PC-3 (cell line): Measurements from ENCODE around the gene OXGR1. TPM values are rescaled to one million over a fixed set of nuclear protein-coding genes. Genes with fewer than 3 reads are reported as not detected.

Source experiments
- ATAC-seq: fragments of 200-7000 bp; cut with Tn5 transposase; 2 replicates; pipeline ENCODE4 v1.9.1; 2020; ENCODE audit warnings: mild to moderate bottlenecking, moderate library complexity
- BruUV-seq: library from RNA; stranded (reverse); fragments of 400-500 nt; replicated peaks from 2 replicates; lab custom pipeline; 2021; lab: Mats Ljungman, UMichigan
- CTCF ChIA-PET: fragments of 300-600 bp; sonication (Branson Sonifier 250); formaldehyde crosslinking; loops from one replicate; lab custom pipeline; 2022; ENCODE audit warnings: antibody characterized with exemption; lab: Charles Lee
- POLR2A ChIA-PET: fragments of 300-600 bp; sonication (Branson Sonifier 250); formaldehyde crosslinking; loops from one replicate; lab custom pipeline; 2022; ENCODE audit warnings: antibody characterized with exemption; ENCODE audit not compliant: unreplicated experiment; lab: Charles Lee
- DNase-seq: peaks from one replicate; pipeline ENCODE4 v3.0.0-alpha.2; 2015
- H2AFZ ChIP-seq: fragments of 300-600 bp; sonication (generic); 2 replicates; pipeline ENCODE4 v1.6.0; 2016; ENCODE audit warnings: antibody characterized with exemption, low read length
- H3F3A ChIP-seq: fragments of 300-600 bp; sonication (generic); one replicate; pipeline ENCODE4 v1.6.0; 2017; ENCODE audit warnings: antibody characterized with exemption, low read length, control low read depth, mild to moderate bottlenecking; ENCODE audit not compliant: unreplicated experiment
- H3K27ac ChIP-seq: fragments of 300-600 bp; sonication (generic); 2 replicates; pipeline ENCODE4 v1.5.1; 2016; ENCODE audit warnings: mild to moderate bottlenecking, low read length
- H3K27me3 ChIP-seq: fragments of 300-600 bp; sonication (generic); 2 replicates; pipeline ENCODE4 v1.6.1; 2016; ENCODE audit warnings: low read length, mixed read lengths
- H3K36me3 ChIP-seq: fragments of 300-600 bp; sonication (generic); 2 replicates; pipeline ENCODE4 v1.6.1; 2016; ENCODE audit warnings: low read depth, mixed run types, low read length, mixed read lengths
- H3K4me1 ChIP-seq: fragments of 300-600 bp; sonication (generic); 2 replicates; pipeline ENCODE4 v1.5.1; 2016; ENCODE audit warnings: low read length; ENCODE audit not compliant: insufficient read depth
- H3K4me2 ChIP-seq: fragments of 300-600 bp; sonication (generic); 2 replicates; pipeline ENCODE4 v1.6.0; 2016; ENCODE audit warnings: low read length
- H3K4me3 ChIP-seq: fragments of 300-600 bp; sonication (generic); 2 replicates; pipeline ENCODE4 v1.5.1; 2016; ENCODE audit warnings: mild to moderate bottlenecking, low read length, mixed read lengths
- H3K79me2 ChIP-seq: fragments of 300-600 bp; sonication (generic); 2 replicates; pipeline ENCODE4 v1.6.1; 2017; ENCODE audit warnings: low read length, mixed read lengths
- H3K9ac ChIP-seq: fragments of 300-600 bp; sonication (generic); 2 replicates; pipeline ENCODE4 v1.6.0; 2016; ENCODE audit warnings: mild to moderate bottlenecking, low read length
- H3K9me2 ChIP-seq: fragments of 300-600 bp; sonication (generic); replicated peaks from 2 replicates; pipeline ENCODE4 v1.6.1; 2016; ENCODE audit warnings: mixed run types, low read length, mixed read lengths
- H3K9me3 ChIP-seq: fragments of 300-600 bp; sonication (generic); 2 replicates; pipeline ENCODE4 v1.6.1; 2016; ENCODE audit warnings: low read length, mixed read lengths
- H4K20me1 ChIP-seq: fragments of 300-600 bp; sonication (generic); 2 replicates; pipeline ENCODE4 v1.6.1; 2016; ENCODE audit warnings: low read length, mixed read lengths
- EZH2 ChIP-seq: fragments of 300-600 bp; sonication (generic); IDR thresholded peaks from one replicate; pipeline ENCODE4 v1.6.1; 2017; ENCODE audit warnings: antibody characterized with exemption, mild to moderate bottlenecking, low read length; ENCODE audit not compliant: unreplicated experiment
- EZH2phosphoT487 ChIP-seq: fragments of 300-600 bp; sonication (generic); IDR thresholded peaks from 2 replicates; pipeline ENCODE4 v1.6.1; 2018; ENCODE audit warnings: mild to moderate bottlenecking, antibody characterized with exemption, low read length, borderline replicate concordance
- intact Hi-C: fragments of 100-400 bp; cut with micrococcal nuclease; formaldehyde crosslinking; loops from 2 replicates; pipeline ENCODE4 v1.9.0; 2023
- total RNA-seq: library from RNA; depleted of rRNA; stranded (reverse); fragments of >200 nt; gene quantifications from 2 replicates; pipeline ENCODE4 v1.2.3, GENCODE V29; 2014
- TF ChIP-seq, protein P1 (sequence below): fragments of 300-600 bp; sonication (generic); conservative IDR thresholded peaks from 2 replicates; pipeline ENCODE4 v1.5.1; 2017; ENCODE audit warnings: antibody characterized with exemption, low read depth, mild to moderate bottlenecking, low read length

Gene OXGR1
- total RNA-seq, 1 experiment from 2014 or later: not detected

DNA sequence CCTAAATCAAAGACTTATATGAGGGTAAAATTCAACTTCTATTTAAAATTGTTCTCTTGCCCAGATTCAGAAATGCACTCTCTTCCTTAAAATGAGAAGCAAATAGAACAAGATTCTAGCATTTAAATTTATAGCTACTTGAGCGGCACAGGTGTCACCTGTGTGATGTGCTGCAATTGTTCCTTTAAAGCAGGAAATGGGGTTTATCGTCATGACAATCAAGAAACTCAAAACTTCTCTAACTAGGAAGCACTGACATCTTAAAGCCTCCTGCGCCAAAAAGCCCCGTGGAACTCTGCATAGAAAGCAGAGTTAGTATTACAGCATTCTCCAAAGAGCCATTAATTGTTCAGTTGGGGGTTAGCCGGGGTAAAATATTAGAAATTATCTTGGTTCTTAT lies 2.6 kb upstream of the OXGR1 start:
- no peak overlapping the region for H3K9ac ChIP-seq
- CTCF ChIA-PET: no interaction called here
- BruUV-seq: no TSS peak

DNA sequence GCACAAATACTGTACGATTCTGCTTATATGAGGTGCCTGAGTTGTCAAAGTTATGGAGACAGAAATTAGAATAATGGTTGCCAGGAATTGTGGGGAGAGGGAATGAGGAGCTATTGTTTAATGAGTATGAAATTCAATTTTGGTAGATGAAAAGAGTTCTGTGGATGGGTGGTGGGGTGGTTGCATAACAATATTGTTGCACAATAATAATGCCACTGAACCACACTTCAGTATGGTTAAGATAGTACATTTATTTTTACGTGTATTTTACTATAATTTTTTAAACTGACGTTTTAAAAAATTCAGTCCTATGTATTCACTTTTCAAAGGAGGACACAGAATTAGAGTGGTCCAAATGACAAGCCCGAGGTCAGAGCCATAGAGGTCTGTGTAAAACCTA lies 1.8 kb upstream of the OXGR1 start:
- H3K9me3 ChIP-seq: no peaks in the 10 kb centered on the region
- H3F3A ChIP-seq: no peaks in the 10 kb centered on the region
- no peaks in the 10 kb centered on the region for H4K20me1 ChIP-seq
- H3K4me3 ChIP-seq: no peak overlapping the region
- no peaks in the 10 kb centered on the region for H3K9me2 ChIP-seq
- no peaks in the 10 kb centered on the region for H3K4me1 ChIP-seq
- BruUV-seq: no TSS peak
- no peaks in the 10 kb centered on the region for H3K79me2 ChIP-seq
- TF ChIP-seq EZH2phosphoT487: no peak
- TF ChIP-seq, protein P1, sequence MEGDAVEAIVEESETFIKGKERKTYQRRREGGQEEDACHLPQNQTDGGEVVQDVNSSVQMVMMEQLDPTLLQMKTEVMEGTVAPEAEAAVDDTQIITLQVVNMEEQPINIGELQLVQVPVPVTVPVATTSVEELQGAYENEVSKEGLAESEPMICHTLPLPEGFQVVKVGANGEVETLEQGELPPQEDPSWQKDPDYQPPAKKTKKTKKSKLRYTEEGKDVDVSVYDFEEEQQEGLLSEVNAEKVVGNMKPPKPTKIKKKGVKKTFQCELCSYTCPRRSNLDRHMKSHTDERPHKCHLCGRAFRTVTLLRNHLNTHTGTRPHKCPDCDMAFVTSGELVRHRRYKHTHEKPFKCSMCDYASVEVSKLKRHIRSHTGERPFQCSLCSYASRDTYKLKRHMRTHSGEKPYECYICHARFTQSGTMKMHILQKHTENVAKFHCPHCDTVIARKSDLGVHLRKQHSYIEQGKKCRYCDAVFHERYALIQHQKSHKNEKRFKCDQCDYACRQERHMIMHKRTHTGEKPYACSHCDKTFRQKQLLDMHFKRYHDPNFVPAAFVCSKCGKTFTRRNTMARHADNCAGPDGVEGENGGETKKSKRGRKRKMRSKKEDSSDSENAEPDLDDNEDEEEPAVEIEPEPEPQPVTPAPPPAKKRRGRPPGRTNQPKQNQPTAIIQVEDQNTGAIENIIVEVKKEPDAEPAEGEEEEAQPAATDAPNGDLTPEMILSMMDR: no peak
- H3K9ac ChIP-seq: no peak overlapping the region
- peaks cover 66% of the 10 kb centered on the region for H3K27me3 ChIP-seq
- DNase-seq: no peak
- H3K4me2 ChIP-seq: no peak overlapping the region
- no peak overlapping the region for H2AFZ ChIP-seq
- H3K36me3 ChIP-seq: no peaks in the 10 kb centered on the region
- CTCF ChIA-PET: no interaction called here
- POLR2A ChIA-PET: no interaction called here
- no peak overlapping the region for H3K27ac ChIP-seq
- no peak for ATAC-seq
- intact Hi-C loops: no loop called here

More for the DNA sequence above, 2.6 kb upstream of the OXGR1 start:
- Histone ChIP-seq H3K4me1 (no peaks in the 10 kb centered on the region), H3K4me2 (no peak overlapping the region), H3K9me2 (no peaks in the 10 kb centered on the region), H3F3A (no peaks in the 10 kb centered on the region), H4K20me1 (no peaks in the 10 kb centered on the region), H3K27me3 (peaks cover 72% of the 10 kb centered on the region), H3K4me3 (no peak overlapping the region), H2AFZ (no peak overlapping the region), H3K36me3 (no peaks in the 10 kb centered on the region), H3K79me2 (no peaks in the 10 kb centered on the region), H3K9me3 (no peaks in the 10 kb centered on the region), H3K27ac (no peak overlapping the region)
- TF ChIP-seq EZH2 (no peak), EZH2phosphoT487 (no peak)
- TF ChIP-seq, protein P1: no peak
- POLR2A ChIA-PET: no interaction called here
- ATAC-seq: no peak
- intact Hi-C loops: no loop called here
- no peak for DNase-seq

GRCh38 chr13:96994858-96995243 lies 575 bp upstream of the OXGR1 start:
- Histone ChIP-seq H3K27me3 (peaks cover 58% of the 10 kb centered on the region), H4K20me1 (no peaks in the 10 kb centered on the region), H3K36me3 (no peaks in the 10 kb centered on the region), H3K27ac (no peak overlapping the region), H3K9me2 (no peaks in the 10 kb centered on the region), H2AFZ (no peak overlapping the region), H3K79me2 (no peaks in the 10 kb centered on the region), H3K4me1 (no peaks in the 10 kb centered on the region), H3K4me2 (no peak overlapping the region), H3K4me3 (no peak overlapping the region), H3K9me3 (no peaks in the 10 kb centered on the region), H3K9ac (no peak overlapping the region), H3F3A (no peaks in the 10 kb centered on the region)
- ATAC-seq (no peak), DNase-seq (no peak)
- POLR2A ChIA-PET: no interaction called here
- TF ChIP-seq EZH2phosphoT487: no peak
- BruUV-seq: no TSS peak
- intact Hi-C loops: no loop called here
- CTCF ChIA-PET: no interaction called here
